22Rv1 (cell line): ENCODE results near the gene ATE1.

Experiments
- CTCF ChIP-seq: fragments of 450-650 bp; IDR thresholded peaks from 2 replicates; pipeline ENCODE4 v1.5.1; 2017; ENCODE audit warnings: mild to moderate bottlenecking
- ZFX ChIP-seq: fragments of 450-650 bp; IDR thresholded peaks from 2 replicates; pipeline ENCODE4 v1.6.1; 2017; ENCODE audit warnings: antibody characterized with exemption, borderline replicate concordance

- TF ChIP-seq CTCF (no peak), ZFX (no peak)
These were observed 155.9 kb downstream of the ATE1 start for GRCh38 chr10:121771966-121772365.
